Urinary bladder (tissue), 4 donors: ENCODE results near the gene MYH7. TPM values are rescaled to one million over a fixed set of nuclear protein-coding genes. Genes with fewer than 3 reads are reported as not detected.

Experiments used
- DNase-seq: peaks from one replicate; pipeline ENCODE4 v3.0.0-alpha.2; 2015; ENCODE audit errors: extremely low spot score
- H3K27ac ChIP-seq: one replicate; pipeline ENCODE4 v1.5.1; 2013; ENCODE audit warnings: low read depth, mild to moderate bottlenecking, moderate library complexity
- H3K36me3 ChIP-seq: one replicate; pipeline ENCODE4 v1.6.1; 2013; ENCODE audit warnings: mild to moderate bottlenecking, moderate library complexity; ENCODE audit not compliant: insufficient read depth
- H3K4me1 ChIP-seq: one replicate; pipeline ENCODE4 v1.6.1; 2013; ENCODE audit warnings: mild to moderate bottlenecking, moderate library complexity; ENCODE audit not compliant: insufficient read depth
- H3K4me3 ChIP-seq: one replicate; pipeline ENCODE4 v1.5.1; 2013; ENCODE audit warnings: low read depth, low read length
- WGBS: extraction: QIAGEN DNeasy Blood & Tissue Kit; methylation state at CpG from one replicate; pipeline ENCODE4 v1.1.7; 2013; 5-methylcytosine and 5-hydroxymethylcytosine counted together
- polyA plus RNA-seq: library from polyadenylated mRNA; stranded (reverse); fragments of 200-250 nt; gene quantifications from one replicate; pipeline ENCODE4 v1.2.3, GENCODE V29; 2013
- total RNA-seq: library from RNA; depleted of rRNA; stranded (reverse); fragments of >200 nt; gene quantifications from one replicate; pipeline ENCODE4 v1.2.3, GENCODE V29; 2014
- donor health status: healthy with polysubstance abuse.
- donor health status: healthy.

The MYH7 gene
- total and polyA plus RNA-seq, 2 donors, result 29.9 TPM; not detected in 1

DNA sequence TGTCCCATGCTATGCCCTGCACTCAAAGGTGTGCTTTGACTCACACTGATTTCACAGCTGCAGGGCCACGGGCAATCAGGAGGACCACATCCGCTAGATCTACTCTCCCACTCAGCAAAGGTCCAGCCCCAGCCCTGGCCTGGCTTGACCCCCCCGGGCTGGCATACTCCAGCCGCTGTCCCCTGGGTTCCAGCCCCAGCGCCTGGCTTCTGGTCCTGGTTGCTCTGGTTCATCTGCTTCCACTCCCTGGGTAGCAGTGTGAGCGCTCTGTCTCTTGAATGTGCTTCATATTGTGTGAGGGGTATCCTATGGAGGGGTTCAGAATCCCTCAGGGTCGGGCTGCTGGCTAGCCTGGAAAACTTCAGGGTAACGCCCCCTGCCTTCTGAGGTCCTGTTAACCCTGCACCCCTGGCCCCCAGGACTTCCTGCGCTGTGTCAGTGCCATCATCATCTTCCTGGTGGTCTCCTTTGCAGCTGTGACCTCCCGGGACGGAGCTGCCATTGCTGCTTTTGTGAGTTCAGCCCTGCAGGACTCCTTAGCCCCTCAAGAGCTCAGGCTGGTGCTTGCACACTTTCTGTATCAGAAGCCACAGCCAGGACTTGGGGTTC is 56.7 kb downstream of the MYH7 start:
- no peaks in the 10 kb centered on the region for H3K4me1 ChIP-seq
- H3K4me3 ChIP-seq, result no peak overlapping the region
- H3K36me3 ChIP-seq, result no peaks in the 10 kb centered on the region
- no peak for DNase-seq
- H3K27ac ChIP-seq, result no peak overlapping the region
- WGBS, result 87% methylated on average over 11 of the region's 11 CpGs

DNA sequence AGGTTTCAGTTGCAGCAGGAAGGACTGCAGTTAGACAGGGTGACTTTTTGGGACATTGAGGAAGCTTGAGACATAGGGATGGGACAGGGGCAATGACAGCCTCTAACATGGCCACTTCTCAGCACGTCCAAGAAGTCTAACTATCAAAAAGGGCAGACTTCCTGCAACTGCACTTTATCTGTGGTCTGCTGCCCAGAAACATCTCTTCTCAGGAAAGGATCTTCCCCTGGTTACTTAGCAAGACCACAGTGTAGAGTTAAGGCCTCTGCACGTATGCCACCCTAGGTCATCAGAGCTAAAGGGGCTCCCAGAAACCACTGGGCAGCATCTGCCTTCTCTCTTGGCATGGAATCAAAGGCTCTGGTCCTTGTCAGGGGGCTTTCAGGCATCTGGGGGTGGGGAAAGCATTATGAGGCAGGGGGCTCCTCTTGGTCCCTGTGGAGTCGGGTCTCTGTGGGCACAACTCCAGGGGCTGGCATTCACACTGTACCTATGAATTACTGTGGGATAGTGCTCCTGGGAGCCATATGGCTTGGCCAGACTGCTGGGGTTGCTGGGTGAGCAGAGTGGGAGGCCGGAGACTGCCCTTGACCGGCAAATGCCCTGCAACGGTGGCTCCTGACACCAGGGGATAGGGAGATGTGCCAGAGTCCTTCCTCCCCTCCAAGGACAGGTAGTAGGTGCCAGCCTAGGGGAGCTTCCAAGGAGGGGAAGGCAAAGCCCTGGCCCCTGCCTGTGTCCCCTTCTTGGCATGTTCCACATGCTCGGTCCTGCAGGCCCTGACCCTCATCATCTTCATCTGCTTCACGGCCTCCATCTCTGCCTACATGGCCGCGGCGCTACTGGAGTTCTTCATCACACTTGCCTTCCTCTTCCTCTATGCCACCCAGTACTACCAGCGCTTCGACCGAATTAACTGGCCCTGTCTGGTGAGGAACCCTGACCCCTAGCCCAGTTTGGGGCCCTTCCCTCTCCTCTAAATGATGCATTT is 57.6 kb downstream of the MYH7 start:
- WGBS, result 88% methylated on average over 14 of the region's 14 CpGs
- no peak overlapping the region for H3K27ac ChIP-seq
- H3K4me3 ChIP-seq, result no peak overlapping the region

DNA sequence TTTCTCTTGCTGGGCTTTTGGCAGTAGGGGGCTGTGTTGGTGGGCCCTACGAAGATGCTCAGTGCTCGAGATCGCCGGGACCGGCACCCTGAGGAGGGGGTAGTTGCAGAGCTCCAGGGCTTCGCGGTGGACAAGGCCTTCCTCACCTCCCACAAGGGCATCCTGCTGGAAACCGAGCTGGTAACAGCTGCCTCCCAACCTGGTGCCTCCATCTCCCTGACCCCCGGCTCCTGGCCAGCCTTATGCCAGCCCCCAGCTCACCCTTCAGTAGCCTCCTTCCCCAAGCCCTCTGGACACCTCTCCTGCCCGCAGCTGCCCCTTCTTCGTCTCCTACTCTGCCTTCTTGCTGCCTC is 58.3 kb downstream of the MYH7 start:
- no peaks in the 10 kb centered on the region for H3K36me3 ChIP-seq
- no peak overlapping the region for H3K4me3 ChIP-seq
- whole genome bisulfite sequencing, result 44% methylated on average over 11 of the region's 11 CpGs
- no peak for DNase-seq
- H3K27ac ChIP-seq, result no peak overlapping the region
- H3K4me1 ChIP-seq, result no peaks in the 10 kb centered on the region

More for the DNA sequence above, 57.6 kb downstream of the MYH7 start:
- Histone ChIP-seq H3K36me3 (no peaks in the 10 kb centered on the region), H3K4me1 (no peaks in the 10 kb centered on the region)
- no peak for DNase-seq

DNA sequence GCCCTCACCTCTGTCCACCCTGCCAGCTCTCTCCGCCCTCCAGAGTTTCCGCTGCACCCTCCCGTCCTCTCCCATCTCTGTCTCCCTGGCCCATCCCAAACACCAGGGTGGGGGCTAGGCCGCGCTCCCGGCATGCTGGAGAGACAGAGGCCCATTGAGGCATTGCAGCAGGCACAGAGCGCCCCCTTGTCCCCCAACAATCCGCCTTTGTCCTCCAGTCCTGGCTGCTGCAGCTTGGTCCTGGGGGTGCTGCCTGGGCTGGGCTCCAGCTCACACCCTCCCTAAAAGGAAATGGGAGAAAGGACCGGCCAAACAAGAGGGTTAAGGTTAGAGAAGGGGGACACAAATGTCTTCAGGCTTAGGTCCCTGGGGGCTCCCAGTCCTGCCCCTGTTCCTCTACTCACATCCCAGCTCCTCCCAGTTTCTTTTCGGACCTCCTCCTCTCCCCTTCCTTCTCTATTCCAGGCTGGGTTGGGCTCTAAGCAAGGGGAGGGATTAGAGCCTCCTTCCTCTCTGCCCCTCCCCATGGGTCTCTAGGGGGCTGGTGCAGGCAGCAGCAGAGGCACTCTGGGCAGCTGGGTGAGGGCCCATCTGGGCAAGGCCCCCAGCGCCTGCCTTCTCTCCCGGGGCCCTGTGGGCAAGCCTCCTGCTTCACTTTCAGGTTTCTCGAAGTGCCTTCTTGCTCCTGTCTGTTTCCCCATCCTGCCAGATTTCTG is 58.8 kb downstream of the MYH7 start, which contains the start of gene CMTM5:
Gene CMTM5, plus strand, starts transcription at position 565 of the 716 bp plus-strand sequence. CDS start 206 bp downstream, outside the sequence.
- DNase-seq, result no peak
- 32% methylated on average over 13 of the region's 13 CpGs for WGBS
- no peak within 1 kb of the TSS for H3K27ac ChIP-seq
- no peak within 1 kb of the TSS for H3K4me3 ChIP-seq
- no peaks in the 10 kb centered on the region for H3K4me1 ChIP-seq
- H3K36me3 ChIP-seq, result no peaks in the 10 kb centered on the region

DNA sequence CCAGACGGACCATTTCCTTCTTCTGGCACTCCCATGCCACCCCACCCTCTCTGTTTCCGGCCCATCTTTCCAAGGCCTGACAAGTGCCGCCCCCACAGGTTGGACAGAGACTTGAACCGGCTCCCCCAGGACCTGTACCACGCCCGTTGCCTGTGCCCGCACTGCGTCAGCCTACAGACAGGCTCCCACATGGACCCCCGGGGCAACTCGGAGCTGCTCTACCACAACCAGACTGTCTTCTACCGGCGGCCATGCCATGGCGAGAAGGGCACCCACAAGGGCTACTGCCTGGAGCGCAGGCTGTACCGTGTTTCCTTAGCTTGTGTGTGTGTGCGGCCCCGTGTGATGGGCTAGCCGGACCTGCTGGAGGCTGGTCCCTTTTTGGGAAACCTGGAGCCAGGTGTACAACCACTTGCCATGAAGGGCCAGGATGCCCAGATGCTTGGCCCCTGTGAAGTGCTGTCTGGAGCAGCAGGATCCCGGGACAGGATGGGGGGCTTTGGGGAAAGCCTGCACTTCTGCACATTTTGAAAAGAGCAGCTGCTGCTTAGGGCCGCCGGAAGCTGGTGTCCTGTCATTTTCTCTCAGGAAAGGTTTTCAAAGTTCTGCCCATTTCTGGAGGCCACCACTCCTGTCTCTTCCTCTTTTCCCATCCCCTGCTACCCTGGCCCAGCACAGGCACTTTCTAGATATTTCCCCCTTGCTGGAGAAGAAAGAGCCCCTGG is 59.8 kb downstream of the MYH7 start:
- DNase-seq, result no peak
- 88% methylated on average over 21 of the region's 21 CpGs for WGBS
- Histone ChIP-seq H3K4me1 (no peaks in the 10 kb centered on the region), H3K36me3 (no peaks in the 10 kb centered on the region), H3K27ac (no peak overlapping the region), H3K4me3 (no peak overlapping the region)

DNA sequence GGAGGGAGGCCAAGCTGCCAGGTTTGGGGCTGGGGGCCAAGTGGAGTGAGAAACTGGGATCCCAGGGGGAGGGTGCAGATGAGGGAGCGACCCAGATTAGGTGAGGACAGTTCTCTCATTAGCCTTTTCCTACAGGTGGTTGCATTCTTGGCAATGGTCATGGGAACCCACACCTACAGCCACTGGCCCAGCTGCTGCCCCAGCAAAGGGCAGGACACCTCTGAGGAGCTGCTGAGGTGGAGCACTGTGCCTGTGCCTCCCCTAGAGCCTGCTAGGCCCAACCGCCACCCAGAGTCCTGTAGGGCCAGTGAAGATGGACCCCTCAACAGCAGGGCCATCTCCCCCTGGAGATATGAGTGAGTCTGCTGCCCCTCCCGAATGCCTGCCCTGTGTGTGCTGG is 62.4 kb downstream of the MYH7 start:
- WGBS, result 86% methylated on average over 3 of the region's 3 CpGs
- H3K4me1 ChIP-seq, result no peaks in the 10 kb centered on the region
- DNase-seq, result no peak

DNA sequence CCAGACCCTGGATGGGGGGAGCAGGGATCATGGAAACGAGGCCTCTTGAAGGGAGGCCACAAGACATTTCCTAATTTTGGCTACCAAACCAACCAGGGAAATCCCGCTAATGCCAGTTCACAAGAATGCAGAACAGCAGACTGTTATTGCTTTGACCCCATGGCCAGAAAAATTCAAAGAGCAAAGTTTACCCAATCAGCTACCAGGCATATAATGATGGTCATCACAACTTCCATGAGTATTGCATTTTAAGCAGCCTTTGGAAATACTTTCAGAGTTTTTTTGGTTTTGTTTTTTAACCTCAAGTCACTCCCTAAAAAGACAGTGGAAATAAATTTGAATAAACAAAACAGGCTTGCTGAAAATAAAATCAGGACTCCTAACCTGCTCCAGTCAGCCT is 63.0 kb downstream of the MYH7 start, which contains the start of gene IL25:
Gene IL25, plus strand, starts transcription at position 301 of the 400 bp plus-strand sequence.
- H3K36me3 ChIP-seq, result no peaks in the 10 kb centered on the region
- H3K27ac ChIP-seq, result no peak within 1 kb of the TSS
- no peak for DNase-seq
- no peak within 1 kb of the TSS for H3K4me3 ChIP-seq
- no peaks in the 10 kb centered on the region for H3K4me1 ChIP-seq
- WGBS, result 75% methylated on average over 2 of the region's 2 CpGs

More for the DNA sequence above, 62.4 kb downstream of the MYH7 start:
- no peaks in the 10 kb centered on the region for H3K36me3 ChIP-seq
- no peak overlapping the region for H3K27ac ChIP-seq
- H3K4me3 ChIP-seq, result no peak overlapping the region

DNA sequence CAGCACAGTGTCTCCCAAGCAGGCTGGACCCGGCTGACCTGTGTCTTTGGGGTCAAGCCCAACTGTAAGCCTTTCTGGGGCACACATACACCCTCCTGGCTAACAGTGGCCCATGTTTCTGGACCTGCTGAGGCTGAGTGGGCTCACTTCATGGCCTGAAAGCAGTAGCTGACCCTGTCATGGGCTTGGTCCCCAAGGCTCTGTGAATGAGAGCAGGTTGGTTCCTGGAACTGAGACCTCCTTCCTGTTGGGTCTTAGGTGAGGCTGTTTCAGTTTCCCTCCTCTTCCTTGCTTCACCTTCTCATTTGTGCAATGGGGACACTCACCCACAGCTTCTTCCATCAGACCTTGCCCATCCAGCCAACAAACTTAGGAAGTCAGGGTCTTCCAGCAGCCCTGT is 63.6 kb downstream of the MYH7 start:
- no peak overlapping the region for H3K27ac ChIP-seq
- H3K4me3 ChIP-seq, result no peak overlapping the region
- 95% methylated on average over 1 of the region's 1 CpG for WGBS
- no peak for DNase-seq
- no peaks in the 10 kb centered on the region for H3K4me1 ChIP-seq
- no peaks in the 10 kb centered on the region for H3K36me3 ChIP-seq

DNA sequence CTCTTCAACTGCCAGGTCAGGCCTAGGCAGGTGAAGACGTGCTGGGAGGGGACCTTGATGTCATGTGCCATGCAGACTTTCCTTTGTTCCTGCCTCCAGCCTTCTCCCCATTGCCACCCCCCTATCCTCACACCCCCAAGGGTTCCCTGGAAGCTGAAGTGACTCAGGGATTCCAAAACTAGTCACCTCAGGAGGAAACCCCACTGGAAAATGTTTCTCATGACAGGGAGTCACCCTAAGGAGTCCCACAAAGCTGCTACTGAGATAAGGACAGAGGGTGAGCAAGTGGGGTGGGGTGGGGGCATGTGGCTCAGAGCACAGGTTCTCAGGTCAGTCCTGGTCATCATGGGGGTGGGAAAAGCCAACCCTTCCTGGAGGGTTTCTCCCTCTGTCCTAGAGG is 65.2 kb downstream of the MYH7 start:
- Histone ChIP-seq H3K36me3 (no peaks in the 10 kb centered on the region), H3K4me3 (no peak overlapping the region), H3K27ac (no peak overlapping the region), H3K4me1 (no peaks in the 10 kb centered on the region)
- no peak for DNase-seq
- 68% methylated on average over 1 of the region's 1 CpG for WGBS

DNA sequence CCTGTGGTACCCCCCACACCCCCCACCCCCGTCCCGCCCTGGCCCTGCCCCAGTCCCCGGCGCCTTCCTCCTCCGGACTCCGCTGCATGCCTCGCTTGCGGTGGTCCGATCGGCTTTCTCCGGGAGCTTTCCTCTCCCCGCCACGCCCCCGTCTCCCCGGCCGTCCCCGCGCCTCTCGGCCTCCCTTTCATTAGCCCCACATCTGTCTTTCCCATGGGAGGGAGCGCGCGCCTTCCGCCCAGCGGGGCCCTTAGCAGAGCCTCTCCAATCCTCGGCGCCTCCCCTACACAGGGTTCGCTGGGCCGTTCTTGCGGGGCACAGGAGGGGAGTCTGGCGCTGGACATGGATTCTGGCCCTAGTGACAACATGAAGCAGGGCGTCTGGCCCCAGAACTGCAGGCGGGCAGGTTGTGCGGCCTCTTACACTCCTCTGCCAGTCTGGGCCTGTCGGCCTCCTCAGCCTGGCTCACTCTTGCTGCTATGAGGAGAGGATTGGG is 69.0 kb downstream of the MYH7 start:
- no peaks in the 10 kb centered on the region for H3K4me1 ChIP-seq
- H3K4me3 ChIP-seq, result peak overlapping the region; percentile 57
- peak; percentile 81 for DNase-seq
- H3K36me3 ChIP-seq, result no peaks in the 10 kb centered on the region
- peak overlapping the region; percentile 97 for H3K27ac ChIP-seq
- 13% methylated on average over 34 of the region's 34 CpGs for WGBS

DNA sequence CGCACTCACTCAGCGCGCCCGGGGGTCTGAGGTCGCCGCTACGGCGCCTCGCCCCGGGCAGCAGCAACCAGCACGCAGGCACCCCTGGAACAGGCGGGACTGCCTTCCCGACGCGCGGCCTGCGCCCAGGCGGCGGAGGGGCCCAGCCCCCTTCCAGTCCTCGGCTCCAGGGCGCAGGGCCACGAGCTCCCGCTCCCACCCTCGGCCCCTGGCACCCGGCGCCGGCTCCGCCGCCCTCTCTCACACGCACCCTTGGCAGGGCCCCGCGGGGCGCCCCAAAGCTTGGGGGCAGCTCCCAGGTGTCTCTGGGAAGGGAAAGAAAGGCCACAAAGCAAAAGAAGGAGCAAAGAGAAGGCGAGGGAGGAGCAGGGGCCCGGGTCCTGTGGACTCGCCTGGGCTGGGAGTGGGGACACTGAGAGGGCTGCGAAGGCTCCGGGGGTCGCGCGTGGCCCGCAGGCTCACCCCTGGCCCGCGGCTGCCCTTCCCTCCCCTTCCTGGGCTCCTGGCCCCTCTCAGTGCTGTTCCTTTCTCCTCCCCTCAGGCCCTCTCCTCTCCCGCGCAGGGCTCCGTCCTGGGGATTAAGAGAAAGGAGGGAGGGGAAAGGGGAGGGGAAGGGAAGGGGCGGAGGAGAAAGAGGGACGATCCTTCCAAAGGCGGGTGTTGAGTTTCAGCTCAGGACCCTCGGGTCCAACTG is 69.6 kb downstream of the MYH7 start:
- WGBS, result 2% methylated on average over 48 of the region's 51 CpGs
- Histone ChIP-seq H3K4me1 (peaks cover 1% of the 10 kb centered on the region), H3K36me3 (no peaks in the 10 kb centered on the region), H3K4me3 (peak overlapping the region; percentile 57), H3K27ac (peak overlapping the region; percentile 97)
- DNase-seq, result peak; percentile 89

DNA sequence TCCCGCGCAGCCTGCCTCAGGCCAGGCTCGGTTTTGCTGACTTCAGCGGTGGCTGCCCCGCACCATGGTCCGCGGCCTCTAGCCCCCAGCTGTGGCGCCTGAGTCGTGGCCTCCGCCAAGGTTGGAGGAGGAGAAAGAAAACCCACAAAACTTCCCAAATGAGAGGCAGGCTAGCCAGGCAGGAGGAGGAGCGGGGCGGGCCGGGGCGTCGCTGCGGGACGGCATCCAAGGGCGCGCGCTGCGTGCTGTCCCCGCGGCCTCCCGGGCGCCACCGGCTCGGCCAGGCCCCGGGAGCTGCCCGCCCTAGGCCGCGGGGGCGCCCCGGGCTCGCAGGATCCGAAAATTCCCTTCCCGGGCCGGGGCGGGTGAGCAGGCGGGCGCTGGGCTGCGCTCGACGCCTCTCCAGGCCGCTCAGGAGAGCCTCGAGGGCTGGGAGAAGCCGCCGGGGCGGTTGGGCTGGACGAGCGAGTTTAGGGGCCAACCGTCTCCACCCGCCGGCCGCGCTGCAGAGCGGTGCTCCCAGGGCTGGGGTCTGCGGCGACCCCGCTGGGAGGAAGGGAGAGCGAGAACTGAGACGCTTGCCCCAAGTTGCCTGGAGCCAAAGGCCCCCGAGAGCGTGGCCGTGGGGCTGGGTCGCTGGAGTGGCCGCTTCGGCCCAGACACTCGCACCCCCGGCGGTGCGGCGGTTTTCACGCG is 70.3 kb downstream of the MYH7 start, which contains the start of gene EFS:
Gene EFS, minus strand, starts transcription at position 137 of the 696 bp plus-strand sequence. CDS start 147 bp downstream, outside the sequence.
- no peak for DNase-seq
- H3K36me3 ChIP-seq, result no peaks in the 10 kb centered on the region
- H3K4me1 ChIP-seq, result peaks cover 1% of the 10 kb centered on the region
- peak within 1 kb of the TSS; percentile 57 for H3K4me3 ChIP-seq
- H3K27ac ChIP-seq, result peak within 1 kb of the TSS; percentile 97
- WGBS, result 1% methylated on average over 74 of the region's 74 CpGs
